Gastroesophageal sphincter (tissue), 3 donors: Measurements from ENCODE around the gene CD226.

Experiments
- POLR2A ChIP-seq, 2 donors: fragments of 450-650 bp; IDR thresholded peaks; one replicate each; pipeline ENCODE4 v1.6.1; 2017; ENCODE audit warnings: antibody characterized with exemption in 2 of 2, mild to moderate bottlenecking in 2 of 2, moderate library complexity in 1 of 2
- TF ChIP-seq, protein P1 (sequence below), 4 experiments: fragments of 200-600 bp in 2 of 4; fragments of 450-650 bp in 2 of 4; sonication (generic) in 1 of 4; IDR thresholded peaks; one replicate each; pipeline ENCODE4 v1.5.1; 2017 to 2019; ENCODE audit warnings: antibody characterized with exemption in 4 of 4, mild to moderate bottlenecking in 2 of 4, moderate library complexity in 2 of 4

DNA sequence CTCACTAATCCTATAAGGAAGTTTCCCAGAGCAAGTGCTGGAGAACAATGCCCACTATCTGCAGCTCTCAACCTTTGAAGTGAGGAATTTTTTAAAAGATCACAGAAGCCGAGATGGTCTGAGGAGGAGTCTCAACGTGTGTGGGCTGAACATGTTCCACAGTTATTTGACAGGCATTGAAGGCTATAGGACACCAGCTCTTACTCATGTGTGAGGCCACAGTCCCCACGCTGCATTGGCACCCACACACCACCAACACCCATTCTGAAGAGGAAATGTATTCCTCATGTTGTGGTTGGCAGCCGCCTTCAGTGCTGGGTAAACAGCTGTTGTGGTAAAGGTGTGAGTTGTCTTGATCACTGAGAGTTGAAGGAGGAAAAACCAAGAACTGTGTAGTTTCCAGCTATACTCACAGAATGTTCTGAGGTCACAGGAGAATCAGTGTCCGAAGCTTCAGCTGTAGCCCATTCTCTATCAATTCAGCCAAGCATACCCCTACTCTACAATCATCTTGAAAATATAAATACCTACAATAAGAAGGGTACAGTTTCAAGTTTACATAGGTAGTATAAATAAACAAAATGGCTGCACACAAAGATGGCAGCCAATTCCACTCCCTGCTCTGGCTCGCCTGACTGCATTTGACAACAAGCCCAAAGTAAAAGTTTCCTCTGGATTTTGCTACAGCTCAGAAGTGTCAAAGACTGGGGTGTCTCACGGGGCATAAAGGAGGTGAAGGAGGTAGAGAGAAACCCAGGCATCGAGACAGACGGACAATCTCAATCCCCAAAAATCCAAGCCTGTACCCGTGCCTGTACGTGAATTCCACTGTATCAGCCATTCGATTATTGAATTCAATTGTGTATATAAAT is 12.1 kb downstream of the CD226 start:
- no peak for TF ChIP-seq POLR2A (IDR thresholded peaks at IDR 0.05)
- TF ChIP-seq, protein P1, sequence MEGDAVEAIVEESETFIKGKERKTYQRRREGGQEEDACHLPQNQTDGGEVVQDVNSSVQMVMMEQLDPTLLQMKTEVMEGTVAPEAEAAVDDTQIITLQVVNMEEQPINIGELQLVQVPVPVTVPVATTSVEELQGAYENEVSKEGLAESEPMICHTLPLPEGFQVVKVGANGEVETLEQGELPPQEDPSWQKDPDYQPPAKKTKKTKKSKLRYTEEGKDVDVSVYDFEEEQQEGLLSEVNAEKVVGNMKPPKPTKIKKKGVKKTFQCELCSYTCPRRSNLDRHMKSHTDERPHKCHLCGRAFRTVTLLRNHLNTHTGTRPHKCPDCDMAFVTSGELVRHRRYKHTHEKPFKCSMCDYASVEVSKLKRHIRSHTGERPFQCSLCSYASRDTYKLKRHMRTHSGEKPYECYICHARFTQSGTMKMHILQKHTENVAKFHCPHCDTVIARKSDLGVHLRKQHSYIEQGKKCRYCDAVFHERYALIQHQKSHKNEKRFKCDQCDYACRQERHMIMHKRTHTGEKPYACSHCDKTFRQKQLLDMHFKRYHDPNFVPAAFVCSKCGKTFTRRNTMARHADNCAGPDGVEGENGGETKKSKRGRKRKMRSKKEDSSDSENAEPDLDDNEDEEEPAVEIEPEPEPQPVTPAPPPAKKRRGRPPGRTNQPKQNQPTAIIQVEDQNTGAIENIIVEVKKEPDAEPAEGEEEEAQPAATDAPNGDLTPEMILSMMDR (IDR thresholded peaks at IDR 0.05): no peak
